Measurements from ENCODE around the gene KLF3.

KLF3 gene

GRCh38 chr4:38677441-38677840 lies 13.4 kb downstream of the KLF3 start:
- peaks cover 11% of the 10 kb centered on the region for H3K36me3 ChIP-seq (ENCODE audit: insufficient read depth, low read length)
- H3K4me2 ChIP-seq (ENCODE audit: low read length): peak overlapping the region; percentile 41
- H3K27me3 ChIP-seq (ENCODE audit: control insufficient read depth, insufficient read depth, low read length): no peaks in the 10 kb centered on the region
- peak overlapping the region; percentile 29 for H3K9ac ChIP-seq (ENCODE audit: low read depth, low read length)
- no peak overlapping the region for H3K4me3 ChIP-seq (ENCODE audit: low read length)
- no peaks in the 10 kb centered on the region for H3K9me3 ChIP-seq (replicated peaks; ENCODE audit: low read length)
- peaks cover 59% of the 10 kb centered on the region for H3K4me1 ChIP-seq (ENCODE audit: control insufficient read depth, insufficient read depth, low read length)

GRCh38 chr4:38678078-38678477 lies 14.1 kb downstream of the KLF3 start:
- H3K9me3 ChIP-seq (replicated peaks; ENCODE audit: low read length): no peaks in the 10 kb centered on the region
- H3K4me1 ChIP-seq (ENCODE audit: control insufficient read depth, insufficient read depth, low read length): peaks cover 53% of the 10 kb centered on the region
- H3K4me3 ChIP-seq (ENCODE audit: low read length): no peak overlapping the region
- peaks cover 14% of the 10 kb centered on the region for H3K36me3 ChIP-seq (ENCODE audit: insufficient read depth, low read length)
- H3K27me3 ChIP-seq (ENCODE audit: control insufficient read depth, insufficient read depth, low read length): no peaks in the 10 kb centered on the region
- H3K4me2 ChIP-seq (ENCODE audit: low read length): peak overlapping the region; percentile 49
- peak overlapping the region; percentile 53 for H3K9ac ChIP-seq (ENCODE audit: low read depth, low read length)

- no peak overlapping the region for H3K4me3 ChIP-seq (ENCODE audit: low read length)
- H3K4me2 ChIP-seq (ENCODE audit: low read length): no peak overlapping the region
- H3K9me3 ChIP-seq (replicated peaks; ENCODE audit: low read length): no peaks in the 10 kb centered on the region
- no peaks in the 10 kb centered on the region for H3K27me3 ChIP-seq (ENCODE audit: control insufficient read depth, insufficient read depth, low read length)
- H3K4me1 ChIP-seq (ENCODE audit: control insufficient read depth, insufficient read depth, low read length): peaks cover 34% of the 10 kb centered on the region
- H3K9ac ChIP-seq (ENCODE audit: low read depth, low read length): no peak overlapping the region
- peaks cover 24% of the 10 kb centered on the region for H3K36me3 ChIP-seq (ENCODE audit: insufficient read depth, low read length)
These were observed 15.9 kb downstream of the KLF3 start for GRCh38 chr4:38679921-38680320.

GRCh38 chr4:38681281-38681991 lies 17.4 kb downstream of the KLF3 start:
- Histone ChIP-seq H3K4me3 (ENCODE audit: low read length) (no peak overlapping the region), H3K9ac (ENCODE audit: low read depth, low read length) (no peak overlapping the region), H3K4me1 (ENCODE audit: control insufficient read depth, insufficient read depth, low read length) (peaks cover 24% of the 10 kb centered on the region), H3K4me2 (ENCODE audit: low read length) (no peak overlapping the region), H3K27me3 (ENCODE audit: control insufficient read depth, insufficient read depth, low read length) (no peaks in the 10 kb centered on the region), H3K36me3 (ENCODE audit: insufficient read depth, low read length) (peaks cover 31% of the 10 kb centered on the region), H3K9me3 (replicated peaks; ENCODE audit: low read length) (no peaks in the 10 kb centered on the region)

- Histone ChIP-seq H3K4me1 (ENCODE audit: control insufficient read depth, insufficient read depth, low read length) (peaks cover 26% of the 10 kb centered on the region), H3K9me3 (replicated peaks; ENCODE audit: low read length) (no peaks in the 10 kb centered on the region), H3K36me3 (ENCODE audit: insufficient read depth, low read length) (peaks cover 31% of the 10 kb centered on the region), H3K9ac (ENCODE audit: low read depth, low read length) (no peak overlapping the region), H3K4me2 (ENCODE audit: low read length) (no peak overlapping the region), H3K4me3 (ENCODE audit: low read length) (no peak overlapping the region), H3K27me3 (ENCODE audit: control insufficient read depth, insufficient read depth, low read length) (no peaks in the 10 kb centered on the region)
These were observed 18.3 kb downstream of the KLF3 start for GRCh38 chr4:38682336-38682735.

GRCh38 chr4:38683276-38683675 lies 19.3 kb downstream of the KLF3 start:
- no peak overlapping the region for H3K9ac ChIP-seq (ENCODE audit: low read depth, low read length)
- H3K36me3 ChIP-seq (ENCODE audit: insufficient read depth, low read length): peaks cover 31% of the 10 kb centered on the region
- peaks cover 21% of the 10 kb centered on the region for H3K4me1 ChIP-seq (ENCODE audit: control insufficient read depth, insufficient read depth, low read length)
- no peak overlapping the region for H3K4me3 ChIP-seq (ENCODE audit: low read length)
- H3K4me2 ChIP-seq (ENCODE audit: low read length): no peak overlapping the region
- H3K9me3 ChIP-seq (replicated peaks; ENCODE audit: low read length): no peaks in the 10 kb centered on the region
- no peaks in the 10 kb centered on the region for H3K27me3 ChIP-seq (ENCODE audit: control insufficient read depth, insufficient read depth, low read length)

GRCh38 chr4:38684271-38684670 lies 20.3 kb downstream of the KLF3 start:
- peaks cover 41% of the 10 kb centered on the region for H3K36me3 ChIP-seq (ENCODE audit: insufficient read depth, low read length)
- H3K27me3 ChIP-seq (ENCODE audit: control insufficient read depth, insufficient read depth, low read length): no peaks in the 10 kb centered on the region
- H3K4me3 ChIP-seq (ENCODE audit: low read length): no peak overlapping the region
- peaks cover 17% of the 10 kb centered on the region for H3K4me1 ChIP-seq (ENCODE audit: control insufficient read depth, insufficient read depth, low read length)
- no peaks in the 10 kb centered on the region for H3K9me3 ChIP-seq (replicated peaks; ENCODE audit: low read length)
- H3K4me2 ChIP-seq (ENCODE audit: low read length): no peak overlapping the region
- H3K9ac ChIP-seq (ENCODE audit: low read depth, low read length): no peak overlapping the region

GRCh38 chr4:38684951-38685844 lies 21.2 kb downstream of the KLF3 start:
- Histone ChIP-seq H3K36me3 (ENCODE audit: insufficient read depth, low read length) (peaks cover 50% of the 10 kb centered on the region), H3K4me1 (ENCODE audit: control insufficient read depth, insufficient read depth, low read length) (peaks cover 19% of the 10 kb centered on the region), H3K4me2 (ENCODE audit: low read length) (no peak overlapping the region), H3K4me3 (ENCODE audit: low read length) (no peak overlapping the region), H3K9me3 (replicated peaks; ENCODE audit: low read length) (no peaks in the 10 kb centered on the region), H3K9ac (ENCODE audit: low read depth, low read length) (no peak overlapping the region), H3K27me3 (ENCODE audit: control insufficient read depth, insufficient read depth, low read length) (no peaks in the 10 kb centered on the region)

GRCh38 chr4:38686682-38687081 lies 22.7 kb downstream of the KLF3 start:
- peaks cover 55% of the 10 kb centered on the region for H3K36me3 ChIP-seq (ENCODE audit: insufficient read depth, low read length)
- H3K4me1 ChIP-seq (ENCODE audit: control insufficient read depth, insufficient read depth, low read length): peaks cover 27% of the 10 kb centered on the region
- no peak overlapping the region for H3K4me3 ChIP-seq (ENCODE audit: low read length)

GRCh38 chr4:38687571-38688011 lies 23.6 kb downstream of the KLF3 start:
- H3K9ac ChIP-seq (ENCODE audit: low read depth, low read length): no peak overlapping the region
- peaks cover 32% of the 10 kb centered on the region for H3K4me1 ChIP-seq (ENCODE audit: control insufficient read depth, insufficient read depth, low read length)
- peaks cover 59% of the 10 kb centered on the region for H3K36me3 ChIP-seq (ENCODE audit: insufficient read depth, low read length)
- H3K4me2 ChIP-seq (ENCODE audit: low read length): no peak overlapping the region
- H3K4me3 ChIP-seq (ENCODE audit: low read length): no peak overlapping the region
- no peaks in the 10 kb centered on the region for H3K27me3 ChIP-seq (ENCODE audit: control insufficient read depth, insufficient read depth, low read length)
- no peaks in the 10 kb centered on the region for H3K9me3 ChIP-seq (replicated peaks; ENCODE audit: low read length)

More at GRCh38 chr4:38686682-38687081, 22.7 kb downstream of the KLF3 start:
- H3K9me3 ChIP-seq (replicated peaks; ENCODE audit: low read length): no peaks in the 10 kb centered on the region
- no peaks in the 10 kb centered on the region for H3K27me3 ChIP-seq (ENCODE audit: control insufficient read depth, insufficient read depth, low read length)
- H3K4me2 ChIP-seq (ENCODE audit: low read length): no peak overlapping the region
- H3K9ac ChIP-seq (ENCODE audit: low read depth, low read length): no peak overlapping the region

- Histone ChIP-seq H3K9me3 (replicated peaks; ENCODE audit: low read length) (no peaks in the 10 kb centered on the region), H3K36me3 (ENCODE audit: insufficient read depth, low read length) (peaks cover 58% of the 10 kb centered on the region), H3K9ac (ENCODE audit: low read depth, low read length) (no peak overlapping the region), H3K4me1 (ENCODE audit: control insufficient read depth, insufficient read depth, low read length) (peaks cover 32% of the 10 kb centered on the region), H3K27me3 (ENCODE audit: control insufficient read depth, insufficient read depth, low read length) (no peaks in the 10 kb centered on the region), H3K4me3 (ENCODE audit: low read length) (no peak overlapping the region), H3K4me2 (ENCODE audit: low read length) (no peak overlapping the region)
These were observed 24.8 kb downstream of the KLF3 start for GRCh38 chr4:38688676-38689355.

All from skeletal muscle satellite cell (primary cell).